Peyer's patch (tissue), 4 donors: ENCODE data around the gene CLDN16.

Experiments used
- POLR2A ChIP-seq, 2 donors: fragments of 450-650 bp; IDR thresholded peaks; one replicate each; pipeline ENCODE4 v1.5.1; 2017; ENCODE audit warnings: antibody characterized with exemption in 2 of 2, mild to moderate bottlenecking in 2 of 2, moderate library complexity in 2 of 2
- TF ChIP-seq, protein P1 (sequence below), 6 experiments: fragments of 450-650 bp in 4 of 6; fragments of 200-600 bp in 2 of 6; sonication (generic) in 1 of 6; IDR thresholded peaks; one replicate each; pipeline ENCODE4 v1.5.1; 2017 to 2019; ENCODE audit warnings: antibody characterized with exemption in 6 of 6, mild to moderate bottlenecking in 3 of 6, moderate library complexity in 1 of 6

DNA sequence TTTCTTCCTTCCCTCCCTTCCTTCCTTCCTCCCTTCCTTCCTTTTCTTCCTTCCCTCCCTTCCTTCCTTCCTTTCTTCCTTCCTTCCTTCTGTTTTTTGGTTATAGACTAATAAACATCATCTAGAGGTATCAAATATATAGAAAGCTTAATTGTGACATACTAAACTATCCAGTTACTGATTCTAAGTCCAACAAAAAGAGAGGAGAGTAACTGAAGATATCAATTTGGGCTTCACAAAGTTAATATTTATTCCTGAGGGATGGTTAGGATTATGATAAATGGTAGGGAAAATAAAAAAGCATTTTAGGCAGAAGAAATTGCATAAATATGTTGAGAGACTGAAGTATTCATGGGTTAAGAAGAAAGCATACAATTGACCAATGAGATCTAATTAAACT, 7.8 kb upstream of the CLDN16 start:
- TF ChIP-seq, protein P1, sequence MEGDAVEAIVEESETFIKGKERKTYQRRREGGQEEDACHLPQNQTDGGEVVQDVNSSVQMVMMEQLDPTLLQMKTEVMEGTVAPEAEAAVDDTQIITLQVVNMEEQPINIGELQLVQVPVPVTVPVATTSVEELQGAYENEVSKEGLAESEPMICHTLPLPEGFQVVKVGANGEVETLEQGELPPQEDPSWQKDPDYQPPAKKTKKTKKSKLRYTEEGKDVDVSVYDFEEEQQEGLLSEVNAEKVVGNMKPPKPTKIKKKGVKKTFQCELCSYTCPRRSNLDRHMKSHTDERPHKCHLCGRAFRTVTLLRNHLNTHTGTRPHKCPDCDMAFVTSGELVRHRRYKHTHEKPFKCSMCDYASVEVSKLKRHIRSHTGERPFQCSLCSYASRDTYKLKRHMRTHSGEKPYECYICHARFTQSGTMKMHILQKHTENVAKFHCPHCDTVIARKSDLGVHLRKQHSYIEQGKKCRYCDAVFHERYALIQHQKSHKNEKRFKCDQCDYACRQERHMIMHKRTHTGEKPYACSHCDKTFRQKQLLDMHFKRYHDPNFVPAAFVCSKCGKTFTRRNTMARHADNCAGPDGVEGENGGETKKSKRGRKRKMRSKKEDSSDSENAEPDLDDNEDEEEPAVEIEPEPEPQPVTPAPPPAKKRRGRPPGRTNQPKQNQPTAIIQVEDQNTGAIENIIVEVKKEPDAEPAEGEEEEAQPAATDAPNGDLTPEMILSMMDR (IDR thresholded peaks at IDR 0.05), result no peak
- TF ChIP-seq POLR2A (IDR thresholded peaks at IDR 0.05), result no peak
